ENCODE results near the gene AATF.

The AATF gene

GRCh38 chr17:36983618-36984017, 34.9 kb downstream of the AATF start:
- DNase-seq: no peak

GRCh38 chr17:36989173-36989572, 40.4 kb downstream of the AATF start:
- no peak for DNase-seq

GRCh38 chr17:36992701-36993100, 43.9 kb downstream of the AATF start:
- no peak for DNase-seq

GRCh38 chr17:36993227-36993626, 44.5 kb downstream of the AATF start:
- DNase-seq: no peak

GRCh38 chr17:36994438-36994837, 45.7 kb downstream of the AATF start:
- no peak for DNase-seq

- no peak for DNase-seq
These were observed 50.7 kb downstream of the AATF start for GRCh38 chr17:36999471-36999870.

GRCh38 chr17:37016780-37017179, 68.0 kb downstream of the AATF start:
- no peak for DNase-seq

- DNase-seq: no peak
These were observed 68.7 kb downstream of the AATF start for GRCh38 chr17:37017404-37017803.

- no peak for DNase-seq
These were observed 70.5 kb downstream of the AATF start for GRCh38 chr17:37019117-37019740.

GRCh38 chr17:37019741-37020129, 71.0 kb downstream of the AATF start:
- no peak for DNase-seq

- DNase-seq: peak in 1 of 2 donors; percentile 11
These were observed 75.5 kb downstream of the AATF start for GRCh38 chr17:37024181-37024637.

- no peak for DNase-seq
These were observed 76.5 kb downstream of the AATF start for GRCh38 chr17:37025238-37025637.

- no peak for DNase-seq
These were observed 77.2 kb downstream of the AATF start for GRCh38 chr17:37025847-37026530.

- no peak for DNase-seq
These were observed 77.7 kb downstream of the AATF start for GRCh38 chr17:37026531-37026869.

- no peak for DNase-seq
These were observed 79.3 kb downstream of the AATF start for GRCh38 chr17:37028040-37028439.

- DNase-seq: no peak
These were observed 82.8 kb downstream of the AATF start for GRCh38 chr17:37031493-37032083.

GRCh38 chr17:37037590-37038155, 88.9 kb downstream of the AATF start:
- DNase-seq: no peak

GRCh38 chr17:37039269-37039668, 90.5 kb downstream of the AATF start:
- no peak for DNase-seq

GRCh38 chr17:37041932-37042331, 93.2 kb downstream of the AATF start:
- no peak for DNase-seq

- no peak for DNase-seq
These were observed 94.4 kb downstream of the AATF start for GRCh38 chr17:37043201-37043600.

- no peak for DNase-seq
These were observed 96.7 kb downstream of the AATF start for GRCh38 chr17:37045351-37045922.

- peak; percentile 71 to 81 for DNase-seq
These were observed 98.9 kb downstream of the AATF start for GRCh38 chr17:37047631-37048104.

GRCh38 chr17:37048811-37049210, 100.1 kb downstream of the AATF start:
- no peak for DNase-seq

- no peak for DNase-seq
These were observed 102.2 kb downstream of the AATF start for GRCh38 chr17:37050920-37051319.
